ENCODE measurements around the gene SLC6A12.

- TF ChIP-seq CTCF (conservative IDR thresholded peaks at IDR 0.05) (no peak), EZH2 (IDR thresholded peaks at IDR 0.05; ENCODE audit: low read depth) (no peak)
Observed at GRCh38 chr12:191541-191940, 22.4 kb downstream of the SLC6A12 start.
